GM12878 (cell line): ENCODE results near the gene SLC1A2. TPM values are rescaled to one million over a fixed set of nuclear protein-coding genes. Genes with fewer than 3 reads are reported as not detected.

Experiments
- ATAC-seq: fragments of 200-7000 bp; cut with Tn5 transposase; 3 replicates; pipeline ENCODE4 v1.9.1; 2020; ENCODE audit warnings: mild to moderate bottlenecking, moderate library complexity
- Bru-seq: library from RNA; stranded (reverse); fragments of 400-500 nt; gene quantifications from one replicate; lab custom pipeline; 2021; lab: Mats Ljungman, UMichigan
- BruChase-seq, 2 experiments: library from RNA; stranded (reverse); fragments of 400-500 nt; gene quantifications; one replicate each; lab custom pipeline; 2021; lab: Mats Ljungman, UMichigan
- BruUV-seq: library from RNA; stranded (reverse); fragments of 400-500 nt; replicated peaks from 2 replicates; lab custom pipeline; 2021; lab: Mats Ljungman, UMichigan
- CTCF ChIA-PET: fragments of 300-600 bp; sonication (Branson Sonifier 250); formaldehyde crosslinking; extraction: SDS; loops from one replicate; lab custom pipeline; 2021; ENCODE audit warnings: inconsistent platforms; lab: Yijun Ruan, JAX
- POLR2A ChIA-PET: fragments of 350-600 bp; formaldehyde crosslinking; extraction: SDS; loops from one replicate; lab custom pipeline; 2021; ENCODE audit warnings: inconsistent platforms; lab: Charles Lee
- RAD21 ChIA-PET: fragments of 300-600 bp; sonication (Branson Sonifier 250); formaldehyde crosslinking; loops from one replicate; lab custom pipeline; 2023; ENCODE audit warnings: antibody characterized with exemption; ENCODE audit not compliant: unreplicated experiment; lab: Charles Lee
- SMC1A ChIA-PET: fragments of 300-600 bp; sonication (Branson Sonifier 250); formaldehyde crosslinking; loops from one replicate; lab custom pipeline; 2023; ENCODE audit not compliant: unreplicated experiment, uncharacterized antibody; lab: Charles Lee
- DNase-seq: peaks from one replicate; pipeline ENCODE4 v3.0.0-alpha.2; 2011; ENCODE audit warnings: low read depth, low spot score
- FAIRE-seq: peaks from 3 replicates; lab custom pipeline; 2011; peaks lifted over from hg19 to GRCh38; lab: Jason Lieb, UNC
- H2AFZ ChIP-seq: 2 replicates; pipeline ENCODE4 v1.6.0; 2011; ENCODE audit warnings: low read depth, low read length, control low read depth; ENCODE audit not compliant: control insufficient read depth
- H3K27ac ChIP-seq: 2 replicates; pipeline ENCODE4 v1.5.1; 2011; ENCODE audit warnings: control low read depth; ENCODE audit not compliant: control insufficient read depth, insufficient read depth
- H3K27me3 ChIP-seq, 2 experiments: replicated peaks in 1 of 2; 2 replicates each; pipeline versions ENCODE4 v1.6.0 to v1.6.1; 2011; ENCODE audit warnings: low read length in 1 of 2; ENCODE audit not compliant: control insufficient read depth in 2 of 2, insufficient read depth in 2 of 2
- H3K36me3 ChIP-seq, 2 experiments: 2 replicates each; pipeline ENCODE4 v1.5.1; 2011; ENCODE audit warnings: low read length in 1 of 2; ENCODE audit not compliant: control insufficient read depth in 2 of 2, insufficient read depth in 2 of 2
- H3K4me1 ChIP-seq: 2 replicates; pipeline ENCODE4 v1.6.1; 2011; ENCODE audit warnings: mild to moderate bottlenecking, low read length, moderate library complexity, mixed read lengths; ENCODE audit not compliant: control insufficient read depth, insufficient read depth
- H3K4me2 ChIP-seq: 2 replicates; pipeline ENCODE4 v1.6.0; 2011; ENCODE audit warnings: control low read depth; ENCODE audit not compliant: control insufficient read depth, insufficient read depth
- H3K4me3 ChIP-seq: fragments of 200-600 bp; sonication (generic); 2 replicates; pipeline ENCODE4 v1.5.1; 2016
- H3K79me2 ChIP-seq: 2 replicates; pipeline ENCODE4 v1.6.0; 2011; ENCODE audit warnings: low read length; ENCODE audit not compliant: control insufficient read depth, insufficient read depth
- H3K9ac ChIP-seq: 2 replicates; pipeline ENCODE4 v1.8.0; 2011; ENCODE audit warnings: low read length, control low read depth, mixed read lengths; ENCODE audit not compliant: control insufficient read depth, insufficient read depth
- H3K9me3 ChIP-seq: replicated peaks from 3 replicates; pipeline ENCODE4 v1.5.1; 2011; ENCODE audit warnings: mild to moderate bottlenecking, low read length; ENCODE audit not compliant: control insufficient read depth, insufficient read depth
- H4K20me1 ChIP-seq: 2 replicates; pipeline ENCODE4 v1.6.0; 2011; ENCODE audit not compliant: control insufficient read depth, insufficient read depth
- HDAC6 ChIP-seq: fragments of 200-600 bp; sonication (generic); IDR thresholded peaks from one replicate; pipeline ENCODE4 v1.8.0; 2017; ENCODE audit warnings: antibody characterized with exemption; ENCODE audit not compliant: unreplicated experiment
- RBBP5 ChIP-seq: fragments of 200-600 bp; sonication (generic); conservative IDR thresholded peaks from 2 replicates; pipeline ENCODE4 v1.6.1; 2016
- WGBS: methylation state at CpG from one replicate; pipeline ENCODE4 v1.1.6; 2016; ENCODE audit warnings: low lambda C conversion rate; ENCODE audit not compliant: insufficient replicate concordance, insufficient coverage; ENCODE audit errors: missing lambda C conversion rate; 5-methylcytosine and 5-hydroxymethylcytosine counted together
- in situ Hi-C: fragments of 300-500 bp; cut with MboI; formaldehyde crosslinking; loops from 9 replicates; pipeline ENCODE4 v1.14.3; 2018; ENCODE audit warnings: mixed read lengths
- intact Hi-C: fragments of 100-400 bp; cut with micrococcal nuclease; formaldehyde crosslinking; loops from one replicate; pipeline ENCODE4 v1.14.2; 2022; ENCODE audit not compliant: unreplicated experiment
- long read RNA-seq, 2 experiments: library from polyadenylated mRNA; unstranded; transcript quantifications; one replicate each; pipeline ENCODE4 v2.0.0, GENCODE V29; 2019 to 2020
- polyA minus RNA-seq, 3 experiments: library from RNA; depleted of rRNA, polyadenylated mRNA; stranded (reverse); fragments of >200 nt; gene quantifications; 2 replicates each; pipeline ENCODE4 v1.2.3, GENCODE V29; 2011
- polyA plus RNA-seq, 11 experiments: library from polyadenylated mRNA; depleted of rRNA in 4 of 11; unstranded in 6 of 11; stranded (reverse) in 5 of 11; fragments of >200 nt; fragmentation: Nextera tagmentation in 4 of 11; fragmentation: Illumina TruSeq in 1 of 11; extraction: Ambion mirVana in 4 of 11; extraction: Trizol in 1 of 11; gene quantifications; 1 replicate in 1 of 11; 2 replicates in 10 of 11; pipeline versions ENCODE4 v1.2.1 to v1.2.3, GENCODE V29; 2011 to 2016; ENCODE audit warnings: inconsistent platforms in 2 of 11, missing spikeins in 2 of 11, low read depth in 1 of 11
- total RNA-seq, 4 experiments: library from RNA; depleted of rRNA in 3 of 4; stranded (reverse); fragments of >200 nt in 3 of 4; fragmentation: Illumina TruSeq in 1 of 4; extraction: Trizol in 1 of 4; gene quantifications; 2 replicates each; pipeline versions ENCODE4 v1.2.1 to v1.2.3, GENCODE V29; 2013 to 2021

SLC1A2 gene
- total RNA-seq (2013; cell fraction: nucleolus; rRNA removed) = 0.23 and 0.29 TPM in 2 replicates
- total RNA-seq (2014; rRNA removed) = 0.28 TPM in 1 of 2 replicates, not detected in the other
- 0.09 and 0.22 TPM in 2 replicates for total RNA-seq (2014; rRNA removed; fragmentation: Illumina TruSeq; extraction: Trizol)
- total RNA-seq (2021) = 0.08 and 0.13 TPM in 2 replicates
- not detected for polyA plus RNA-seq (2011; ENCODE audit: low read depth)
- 0.01 TPM in 1 of 2 replicates, not detected in the other for polyA plus RNA-seq (2011; rRNA removed)
- polyA plus RNA-seq (2011; cell fraction: cytosol; rRNA removed) = 0.03 TPM in 1 of 2 replicates, not detected in the other
- polyA plus RNA-seq (2011; cell fraction: nucleus; rRNA removed) = 0.04 TPM in 1 of 2 replicates, not detected in the other
- polyA plus RNA-seq (2012) = 0.03 and 0.06 TPM in 2 replicates
- 0.01 and 0.65 TPM in 2 replicates for polyA plus RNA-seq (2014; fragmentation: Illumina TruSeq; extraction: Trizol)
- polyA plus RNA-seq (2014; fragmentation: Nextera tagmentation; extraction: Ambion mirVana) = under 1 TPM in 1 of 2 experiments, not detected in 1; 0.24 TPM
- polyA plus RNA-seq (2014; rRNA removed) = 0.03 and 0.14 TPM in 2 replicates
- under 1 TPM; 0.29 to 0.84 TPM for polyA plus RNA-seq (2016; fragmentation: Nextera tagmentation; extraction: Ambion mirVana)
- polyA minus RNA-seq (2011; rRNA and poly(A)+ RNA removed) = under 0.01 and 0.26 TPM in 2 replicates
- not detected in 2 replicates for polyA minus RNA-seq (2011; cell fraction: cytosol; rRNA and poly(A)+ RNA removed)
- polyA minus RNA-seq (2011; cell fraction: nucleus; rRNA and poly(A)+ RNA removed) = 0.12 and 0.38 TPM in 2 replicates
- Bru-seq, nascent RNA = percentile 12 among the genes with signal in this experiment
- percentile 8 among the genes with signal in this experiment for BruChase-seq, experiment 1, labeled RNA remaining after a 6-hour chase
- BruChase-seq, experiment 2, labeled RNA remaining after a 2-hour chase = percentile 8 among the genes with signal in this experiment
- long read RNA-seq, experiment 1 = 0 reads
- long read RNA-seq, experiment 2, partial matches to known transcripts = 0 of 1 reads
- long read RNA-seq, experiment 2, other reads (novel, unspliced or antisense) = 1 of 1 reads

GRCh38 chr11:35419184-35419829 lies at the start of gene SLC1A2:
SLC1A2 (minus strand) TSS chr11:35419558; CDS start chr11:35418966, 592 bp downstream.
- peak within 1 kb of the TSS; percentile 38; the same call in 1 of the 2 replicates for H3K4me2 ChIP-seq
- no TSS peak for BruUV-seq
- ChIA-PET SMC1A (no interaction called here), POLR2A (interaction anchor here (1.0 kb wide), 1 partner anchor 10 kb away, joined by 4 read pairs; no protein-coding TSS in a partner anchor), CTCF (no interaction called here), RAD21 (no interaction called here)
- no peaks in the 10 kb centered on the region for H3K79me2 ChIP-seq
- no peaks in the 10 kb centered on the region for H3K9me3 ChIP-seq
- no peaks in the 10 kb centered on the region for H3K36me3 ChIP-seq
- peak; percentile 14 for ATAC-seq
- in situ Hi-C loops = loop anchor here (10.0 kb wide), 1 partner anchor 835 kb away; no protein-coding TSS in a partner anchor
- 4% methylated on average over 52 of the region's 71 CpGs for WGBS
- H3K4me1 ChIP-seq = no peaks in the 10 kb centered on the region
- TF ChIP-seq RBBP5 (no peak), HDAC6 (peak; percentile 90)
- no peak within 1 kb of the TSS for H2AFZ ChIP-seq
- no peak for FAIRE-seq
- no peak within 1 kb of the TSS for H3K4me3 ChIP-seq
- intact Hi-C loops = no loop called here
- no peak within 1 kb of the TSS for H3K27ac ChIP-seq
- peaks cover 24 to 26% of the 10 kb centered on the region in 2 experiments for H3K27me3 ChIP-seq
- no peak for DNase-seq
- H3K9ac ChIP-seq = no peak within 1 kb of the TSS
- H4K20me1 ChIP-seq = no peaks in the 10 kb centered on the region
